GM21526 (cell line): Measurements from ENCODE around the gene PRRX2.
"Not testable (repeated sequence)": the region's sequence is repeated elsewhere in the genome, so short reads cannot be mapped to it uniquely, and the experiment has no call there.

ENCODE experiments used
- ATAC-seq: cut with Tn5 transposase; IDR thresholded peaks from one replicate; pipeline ENCODE4 v1.9.1; 2021; ENCODE audit warnings: moderate library complexity; ENCODE audit not compliant: unreplicated experiment, low FRiP score

PRRX2 gene

GRCh38 chr9:129635099-129636065 lies 30.1 kb upstream of the PRRX2 start:
- ATAC-seq: no peak

DNA sequence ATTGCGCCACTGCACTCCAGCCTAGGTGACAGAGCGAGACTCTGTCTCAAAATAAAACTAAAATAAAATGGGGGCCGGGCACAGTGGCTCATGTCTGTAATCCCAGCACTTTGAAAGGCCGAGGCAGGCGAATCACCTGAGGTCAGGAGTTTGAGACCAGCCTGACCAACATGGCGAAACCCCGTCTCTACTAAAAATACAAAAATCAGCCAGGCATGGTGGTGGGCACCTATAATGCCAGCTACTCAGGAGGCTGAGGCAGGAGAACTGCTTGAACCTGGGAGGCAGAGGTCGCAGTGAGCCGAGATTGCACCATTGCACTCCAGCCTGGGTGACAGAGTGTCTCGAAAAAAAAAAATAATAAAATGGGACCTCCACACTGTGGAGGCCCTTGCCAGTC lies 29.1 kb upstream of the PRRX2 start:
- not testable (repeated sequence) for ATAC-seq

- no peak for ATAC-seq
These were observed 28.3 kb upstream of the PRRX2 start for GRCh38 chr9:129637102-129637501.

DNA sequence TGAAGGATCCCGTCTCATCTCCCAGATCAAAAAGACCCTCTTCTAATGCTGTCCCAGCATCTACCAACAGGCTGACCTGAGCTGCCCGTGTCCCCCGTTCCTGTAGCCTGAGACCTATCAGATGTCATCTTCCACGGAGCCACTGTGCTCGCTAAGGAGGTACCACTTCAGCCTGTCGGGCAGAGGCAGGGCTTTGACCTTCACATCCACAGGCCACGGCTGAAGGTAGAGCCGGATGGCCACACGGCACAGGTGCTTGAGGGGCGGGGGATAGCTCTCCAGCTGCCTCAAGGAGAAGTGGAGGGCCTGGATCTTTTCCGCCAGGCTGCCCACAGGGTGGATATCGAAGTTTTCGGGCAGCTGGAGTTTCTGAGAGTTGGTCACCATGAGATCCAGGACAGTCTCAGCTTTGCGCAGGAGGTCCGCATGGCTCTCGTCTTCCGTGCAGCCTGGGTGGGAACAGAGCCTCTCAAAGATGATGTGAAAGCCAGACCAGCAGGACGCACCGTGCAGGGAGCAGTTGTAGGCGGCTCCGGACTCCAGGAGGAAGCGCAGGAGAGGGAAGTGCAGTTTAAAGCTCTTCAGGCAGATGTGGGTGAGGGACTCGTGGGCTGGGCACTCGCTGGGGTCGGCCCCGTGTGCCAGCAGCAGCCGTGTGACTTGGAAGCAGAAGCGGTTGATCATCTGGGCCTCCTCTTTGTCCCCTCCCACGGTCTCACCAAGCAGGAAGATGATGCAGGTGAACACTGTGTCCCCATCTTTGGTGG lies 27.6 kb upstream of the PRRX2 start:
- ATAC-seq: no peak

DNA sequence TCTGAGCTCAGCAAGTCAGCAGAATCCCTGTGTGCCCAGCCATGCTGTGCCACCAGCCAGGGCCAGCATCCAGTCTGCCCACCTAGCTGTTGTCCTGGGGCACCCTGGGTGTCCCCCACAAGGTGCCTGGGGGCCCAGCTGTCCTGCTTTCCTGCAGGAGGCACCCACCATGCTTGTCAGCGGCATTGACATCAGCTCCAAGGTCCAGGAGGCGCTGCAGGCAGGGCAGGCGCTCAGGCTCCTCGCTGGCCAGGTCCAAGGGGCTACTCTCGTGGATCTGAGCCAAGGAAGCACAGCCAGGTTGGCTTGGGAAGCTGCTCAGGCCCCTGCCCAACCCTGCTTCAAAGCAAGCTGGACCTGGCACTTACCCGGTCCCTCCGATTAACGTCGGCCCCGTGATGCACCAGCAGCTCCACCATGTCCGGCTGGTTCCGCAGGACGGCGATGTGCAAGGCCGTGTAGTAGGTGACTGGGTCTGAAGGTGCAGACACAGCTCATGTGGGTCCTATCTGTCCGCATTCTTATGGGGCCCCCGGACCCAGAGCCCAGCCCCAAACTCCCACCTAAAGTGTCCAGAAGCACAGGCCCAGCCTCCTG lies 26.3 kb upstream of the PRRX2 start:
- no peak for ATAC-seq

- ATAC-seq: no peak
These were observed 25.7 kb upstream of the PRRX2 start for GRCh38 chr9:129639756-129640085.

DNA sequence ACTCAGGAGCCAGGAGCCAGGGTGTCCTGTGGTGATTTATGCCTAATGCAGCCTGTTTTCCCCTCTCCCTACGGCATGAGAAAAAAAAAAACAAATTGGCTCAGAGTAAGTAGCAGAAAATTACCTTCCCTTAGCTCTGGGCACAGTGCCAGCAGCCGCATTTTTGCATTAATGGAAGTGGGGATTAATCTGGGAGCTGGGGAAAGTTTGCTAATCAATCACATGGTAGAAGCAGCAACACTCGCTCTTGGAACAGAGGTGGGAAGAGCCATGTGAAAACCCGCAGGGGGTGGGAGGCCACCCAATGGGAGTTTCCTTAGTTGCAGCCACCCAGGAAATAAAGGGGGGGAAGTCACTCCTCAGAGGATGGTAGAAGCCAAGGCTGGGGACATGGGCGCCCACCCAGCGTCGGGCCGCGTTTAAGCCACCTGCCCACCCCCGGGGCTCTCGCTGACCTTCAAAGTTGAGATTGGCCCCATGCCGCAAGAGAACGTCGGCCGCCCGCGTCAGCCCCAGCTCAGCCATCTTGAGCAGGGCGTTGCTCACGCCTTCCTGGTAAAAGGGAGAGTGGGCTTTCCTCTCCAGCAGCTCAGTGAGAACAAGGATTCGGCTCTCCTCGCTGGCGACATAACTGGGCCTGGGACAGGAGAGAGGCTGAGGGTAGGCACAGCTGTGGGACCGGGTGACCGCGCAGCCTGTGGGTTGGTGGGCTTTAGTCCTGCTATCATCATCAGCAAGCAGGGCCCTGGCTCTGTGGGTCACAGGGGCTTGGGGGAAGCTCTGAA lies 25.2 kb upstream of the PRRX2 start:
- no peak for ATAC-seq

GRCh38 chr9:129640871-129641749 lies 24.3 kb upstream of the PRRX2 start:
- ATAC-seq: peak; percentile 10

DNA sequence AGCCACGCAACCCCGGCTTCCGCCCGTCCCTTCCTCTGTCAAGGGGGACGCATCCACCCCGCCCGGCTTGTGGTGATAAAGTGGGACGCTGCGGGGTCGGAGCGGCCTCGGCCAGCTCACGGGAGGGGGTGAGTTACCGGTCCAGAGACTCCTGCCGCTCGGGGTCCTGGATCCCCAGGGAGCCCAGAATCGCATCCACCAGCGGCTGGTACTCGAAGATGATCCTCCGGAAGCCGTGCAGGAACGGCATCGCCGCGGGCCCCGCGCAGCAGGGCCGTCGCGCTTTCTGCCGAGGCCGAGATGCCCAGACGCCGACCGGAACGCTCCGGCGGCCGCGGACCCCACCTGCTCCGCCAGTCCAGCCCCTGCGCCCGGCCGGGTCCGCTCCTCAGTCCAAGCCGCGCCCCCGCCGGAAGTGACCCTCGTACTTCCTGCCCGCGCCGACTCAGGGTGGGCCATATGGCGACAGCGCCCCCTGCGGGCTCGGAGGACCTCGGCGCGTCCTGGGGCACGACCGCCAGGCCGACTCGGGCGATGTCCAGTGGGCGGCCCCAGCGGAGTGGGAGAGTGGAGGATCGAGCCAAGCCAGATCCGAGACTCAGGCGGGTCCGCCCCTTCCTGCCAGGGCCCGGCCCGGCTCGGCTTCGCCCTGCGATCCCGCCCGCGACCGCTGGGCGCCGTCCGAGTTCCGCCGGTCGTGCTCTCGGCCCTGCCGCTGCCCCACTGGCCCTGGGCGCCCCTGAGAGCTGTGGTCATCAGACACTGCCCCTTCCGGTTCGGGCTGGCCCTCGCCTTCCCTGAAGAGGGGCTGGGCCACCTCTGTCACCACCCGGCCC lies 23.5 kb upstream of the PRRX2 start, which contains the start of gene ASB6:
TSS of gene ASB6 (minus strand) at position 402 of the 836 bp plus-strand sequence. CDS start at position 250, 152 bp downstream.
- ATAC-seq: peak; percentile 83

DNA sequence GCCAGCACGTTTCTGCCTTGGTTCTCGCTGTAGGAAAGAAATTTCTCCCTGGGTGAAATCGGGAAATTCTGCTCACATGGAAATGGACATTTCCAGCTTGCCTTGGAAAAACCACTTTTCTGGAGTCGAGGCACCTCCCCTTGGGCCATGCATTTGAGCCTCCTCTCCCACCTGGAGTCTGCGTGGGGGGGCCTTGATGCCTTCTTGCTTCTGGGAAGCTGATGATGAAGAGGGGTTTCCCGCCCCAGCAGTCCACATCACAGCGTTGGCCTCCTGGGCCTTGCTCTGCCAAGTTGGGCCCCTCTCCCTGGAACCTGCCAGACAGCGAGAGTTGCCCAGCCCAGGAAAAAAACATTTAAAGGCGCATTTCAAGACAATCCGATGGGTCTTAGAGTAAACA lies 21.7 kb upstream of the PRRX2 start:
- no peak for ATAC-seq

- no peak for ATAC-seq
These were observed 21.1 kb upstream of the PRRX2 start for GRCh38 chr9:129644365-129644764.

- ATAC-seq: no peak
These were observed 20.5 kb upstream of the PRRX2 start for GRCh38 chr9:129644902-129645301.

DNA sequence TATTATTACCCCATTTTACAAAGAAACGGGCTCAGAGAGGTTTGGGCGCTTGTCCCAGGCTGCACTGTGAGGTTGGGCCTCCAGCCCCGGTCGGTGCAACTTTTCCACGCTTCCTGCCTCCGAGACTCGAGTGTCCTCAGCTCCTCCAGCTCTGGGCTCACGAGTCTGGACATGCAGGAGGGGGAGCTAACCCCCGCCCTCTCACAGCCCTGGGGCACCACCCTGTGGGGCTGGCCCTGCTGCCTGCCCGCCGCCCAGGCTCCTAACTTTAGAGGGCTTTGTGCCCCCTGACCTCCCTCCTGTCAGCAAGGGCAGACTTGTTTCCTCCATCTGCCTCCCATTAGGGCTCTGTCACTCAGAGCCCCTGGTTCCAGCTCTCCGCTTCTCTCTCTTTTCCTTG lies 19.2 kb upstream of the PRRX2 start:
- ATAC-seq: no peak

DNA sequence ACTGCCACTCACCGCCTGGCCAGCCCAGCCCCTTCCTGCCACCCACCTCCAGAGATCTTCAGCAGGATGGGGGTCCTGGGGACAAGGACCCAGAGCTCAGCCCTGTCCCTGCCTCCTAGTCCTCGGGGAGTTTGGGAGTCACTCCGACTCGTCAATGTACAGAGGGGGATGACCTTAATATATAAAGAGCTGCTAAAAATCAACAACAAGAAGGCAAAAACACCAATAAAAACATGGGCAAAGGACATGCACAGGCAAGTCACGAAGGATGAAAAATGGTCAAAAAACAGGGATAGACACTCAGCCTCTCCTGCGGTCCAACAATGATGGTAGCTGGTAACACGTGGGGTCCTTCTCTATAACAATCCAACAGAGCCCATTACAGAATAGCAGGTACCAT lies 18.8 kb upstream of the PRRX2 start:
- ATAC-seq: no peak

DNA sequence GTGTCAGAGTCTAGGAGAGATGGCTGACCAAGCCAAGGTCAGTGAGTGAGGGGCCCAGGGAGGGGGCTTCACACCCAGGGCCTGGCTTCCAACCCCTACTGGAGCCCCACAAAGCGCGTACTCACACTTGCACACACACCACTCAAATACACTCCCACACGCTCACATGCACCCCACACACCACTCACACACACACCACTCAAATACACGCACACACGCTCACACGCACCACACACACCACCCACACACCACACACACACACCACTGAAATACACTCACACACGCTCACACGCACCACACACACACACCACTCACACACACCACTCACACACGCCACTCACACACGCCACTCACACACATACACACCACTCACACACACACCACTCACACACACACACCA lies 17.8 kb upstream of the PRRX2 start:
- no peak for ATAC-seq

GRCh38 chr9:129648092-129648763 lies 17.2 kb upstream of the PRRX2 start:
- ATAC-seq: no peak

GRCh38 chr9:129648764-129649115 lies 16.7 kb upstream of the PRRX2 start:
- no peak for ATAC-seq
